GM21526 (cell line): ENCODE results near the gene DSCAML1.

Source experiments
- ATAC-seq: cut with Tn5 transposase; IDR thresholded peaks from one replicate; pipeline ENCODE4 v1.9.1; 2021; ENCODE audit warnings: moderate library complexity; ENCODE audit not compliant: unreplicated experiment, low FRiP score

The DSCAML1 gene

GRCh38 chr11:117796872-117797529 lies at the start of gene DSCAML1:
DSCAML1 (minus strand) TSS chr11:117797216; CDS start chr11:117797079, 137 bp downstream.
- no peak for ATAC-seq

GRCh38 chr11:117843666-117844484 lies 46.9 kb upstream of the DSCAML1 start:
- no peak for ATAC-seq

- no peak for ATAC-seq
These were observed 45.3 kb upstream of the DSCAML1 start for GRCh38 chr11:117842131-117842941.

DNA sequence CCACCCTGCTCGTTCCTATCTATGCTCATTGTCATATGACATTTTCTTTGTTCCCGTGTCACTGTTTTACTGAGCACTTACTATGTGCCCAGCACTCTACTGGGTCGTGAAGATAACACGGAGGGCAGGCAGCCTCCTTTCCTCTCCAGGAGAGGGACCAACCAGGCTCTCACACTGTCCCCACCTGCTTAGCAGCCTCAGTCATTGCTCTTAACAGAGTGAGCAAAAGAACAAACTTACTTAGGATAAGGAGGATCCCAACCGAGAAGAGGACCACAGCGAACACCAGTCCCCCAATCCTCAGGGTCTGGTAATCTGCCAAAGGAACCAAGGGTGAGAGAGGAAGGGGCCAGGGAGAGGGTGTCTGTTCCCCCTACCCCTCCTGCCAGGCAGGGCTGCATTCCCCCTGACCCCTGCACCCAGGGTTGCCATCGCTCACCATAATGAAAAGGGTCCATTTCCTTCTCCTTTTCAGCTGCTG lies 44.6 kb upstream of the DSCAML1 start:
- no peak for ATAC-seq

DNA sequence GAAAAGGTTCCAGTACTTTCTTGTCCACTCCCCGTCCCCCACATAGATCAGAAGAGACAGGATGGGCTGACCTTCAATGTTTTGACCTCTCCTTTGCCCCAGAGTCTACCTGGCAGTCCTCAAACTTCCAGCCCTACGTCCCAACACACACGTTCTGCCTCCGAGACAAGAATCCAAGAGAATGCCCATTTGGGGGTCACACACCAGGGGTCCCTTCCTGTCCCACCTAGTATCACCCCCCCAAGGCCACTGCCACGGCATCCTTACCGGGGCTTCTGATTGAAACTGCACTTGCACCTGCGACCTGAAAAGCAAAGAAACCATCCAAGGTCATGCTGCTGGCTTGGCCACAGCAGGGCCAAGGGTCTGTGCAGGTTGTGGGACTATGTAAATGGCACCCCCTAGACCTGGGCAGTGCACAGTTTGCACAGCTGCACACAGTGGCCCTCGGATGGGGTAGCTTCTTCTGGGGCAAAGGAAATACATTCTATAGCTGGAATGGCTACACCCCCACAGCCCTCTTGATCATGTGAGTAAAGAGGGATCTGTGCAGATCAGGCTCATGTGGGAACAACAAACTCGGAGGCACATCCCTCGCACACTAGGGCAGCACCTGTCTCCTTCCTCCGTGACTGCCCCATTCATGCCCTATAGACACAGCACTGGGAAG lies 44.0 kb upstream of the DSCAML1 start:
- no peak for ATAC-seq

DNA sequence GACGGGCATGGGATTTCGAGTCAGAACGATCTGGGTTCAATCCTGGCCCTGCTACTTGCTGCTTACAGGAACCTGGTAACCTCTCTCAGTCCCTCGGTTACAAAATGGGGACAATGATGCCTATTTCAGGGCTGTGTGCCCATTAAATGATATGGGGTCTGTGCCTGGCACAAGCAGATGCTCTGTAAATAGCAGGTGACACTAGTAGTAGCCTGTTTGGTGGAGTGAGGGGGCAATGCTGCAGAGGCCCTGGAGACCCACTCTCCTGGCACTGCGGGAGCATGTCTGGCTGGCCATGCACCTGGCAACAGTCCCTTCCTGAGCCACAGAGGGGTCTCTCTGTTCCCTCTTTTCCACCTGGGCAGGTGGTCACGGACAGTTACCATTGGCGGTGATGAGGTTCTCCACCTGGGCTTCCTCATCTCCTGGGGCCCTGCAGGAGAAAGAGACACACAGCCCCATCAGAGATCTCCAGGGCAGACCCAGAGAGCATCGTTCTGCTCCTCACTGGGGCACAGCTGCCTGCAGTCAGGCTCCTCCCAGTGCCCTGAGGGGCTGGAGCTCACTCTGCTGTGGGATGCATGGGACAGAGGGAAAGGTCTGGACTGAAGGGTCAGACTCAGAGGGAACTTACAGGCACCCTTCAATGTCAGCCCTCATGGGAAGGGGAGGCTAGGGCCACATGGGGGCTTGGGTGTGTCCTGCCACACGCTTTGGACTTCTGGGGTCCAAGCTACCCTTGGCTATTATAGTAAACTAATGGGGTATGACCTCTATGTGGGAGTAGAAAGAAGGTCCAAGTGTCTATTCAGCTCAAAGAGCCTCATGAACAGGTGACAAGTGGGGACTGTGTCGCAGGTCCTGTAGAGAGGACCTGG lies 43.2 kb upstream of the DSCAML1 start:
- no peak for ATAC-seq

GRCh38 chr11:117839380-117839881 lies 42.4 kb upstream of the DSCAML1 start:
- no peak for ATAC-seq

DNA sequence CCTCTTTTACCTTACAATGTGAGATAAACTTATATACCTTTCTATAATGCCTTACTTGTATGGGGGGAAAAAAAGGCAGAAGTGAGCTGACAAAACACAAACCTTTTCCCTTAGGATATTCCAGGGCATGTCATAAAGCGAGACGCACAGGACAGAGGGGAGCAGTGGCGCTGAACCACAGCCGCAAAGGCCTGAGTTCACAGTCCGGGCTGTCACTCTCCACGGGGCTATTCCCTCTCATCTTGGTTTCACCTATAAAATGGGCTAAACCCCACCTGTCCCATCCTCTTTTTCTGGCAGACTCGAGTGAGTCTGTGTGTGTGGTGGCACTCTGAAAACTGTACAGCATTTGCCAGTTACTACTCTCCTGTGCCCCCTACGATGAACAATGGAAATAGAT lies 41.9 kb upstream of the DSCAML1 start:
- ATAC-seq = no peak

- ATAC-seq = no peak
These were observed 40.8 kb upstream of the DSCAML1 start for GRCh38 chr11:117837791-117838190.

GRCh38 chr11:117837070-117837776 lies 40.2 kb upstream of the DSCAML1 start:
- ATAC-seq = no peak

DNA sequence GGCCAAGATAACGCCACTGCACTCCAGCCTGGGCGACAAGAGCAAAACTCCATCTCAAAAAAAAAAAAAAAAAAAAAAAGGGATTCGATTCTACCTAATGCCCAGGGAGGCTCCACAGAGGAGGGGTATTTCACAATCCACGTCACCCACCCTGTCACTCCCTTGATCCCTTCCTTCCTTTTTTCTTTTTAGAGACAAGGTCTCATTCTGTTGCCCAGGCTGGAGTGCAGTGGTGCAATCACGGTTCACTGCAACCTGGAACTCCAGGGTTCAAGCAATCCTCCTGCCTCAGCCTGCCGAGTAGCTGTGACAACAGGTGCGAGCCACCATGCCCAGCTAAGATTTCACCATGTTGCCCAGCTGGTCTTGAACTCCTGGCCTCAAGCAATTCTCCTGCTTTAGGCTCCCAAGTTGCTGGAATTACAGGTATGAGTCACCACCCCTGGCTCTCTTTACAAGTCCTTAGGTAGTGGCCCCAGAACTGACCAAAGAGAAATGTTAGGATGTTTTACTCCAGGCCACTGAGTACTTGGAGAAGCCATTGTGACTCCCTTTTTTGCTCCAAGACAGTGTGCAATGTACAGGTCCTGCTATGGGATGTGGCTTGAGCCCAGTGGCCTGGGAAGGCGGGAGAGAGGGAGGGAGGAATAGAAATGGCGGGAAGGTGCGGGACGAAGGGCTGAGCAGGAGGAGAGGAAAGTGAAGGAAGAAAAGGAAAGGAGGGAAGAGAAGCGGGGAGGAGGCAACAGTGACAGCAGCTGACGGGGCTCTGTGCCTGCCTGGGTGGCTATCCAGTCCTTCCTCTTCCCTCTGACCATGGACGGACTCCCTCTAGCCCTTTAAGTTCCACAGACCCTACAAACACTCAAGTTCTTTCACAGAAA lies 39.3 kb upstream of the DSCAML1 start:
- no peak for ATAC-seq

GRCh38 chr11:117835576-117835975 lies 38.6 kb upstream of the DSCAML1 start:
- ATAC-seq = no peak

GRCh38 chr11:117834838-117835443 lies 37.9 kb upstream of the DSCAML1 start:
- no peak for ATAC-seq

- no peak for ATAC-seq
These were observed 37.2 kb upstream of the DSCAML1 start for GRCh38 chr11:117834068-117834810.

- no peak for ATAC-seq
These were observed 36.4 kb upstream of the DSCAML1 start for GRCh38 chr11:117833401-117833891.

DNA sequence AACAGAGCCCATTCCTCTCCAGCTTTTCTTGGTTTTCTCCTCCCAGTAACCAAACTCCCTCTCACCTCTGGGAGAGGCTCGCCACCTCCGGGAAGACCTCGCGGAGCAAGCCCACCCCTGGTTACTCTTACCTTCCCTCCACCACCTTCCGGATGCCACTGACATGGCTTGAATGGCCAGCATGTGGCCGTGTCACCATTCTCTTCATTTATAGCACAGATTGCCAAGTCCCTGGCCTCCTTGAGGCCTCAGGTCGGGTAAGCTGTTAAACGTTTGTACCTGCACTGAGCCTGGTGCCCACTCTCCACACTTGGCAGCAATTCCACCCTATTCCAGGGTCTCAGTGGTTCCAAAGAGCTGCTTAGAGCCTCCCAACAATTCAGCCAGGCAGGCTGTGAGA lies 35.5 kb upstream of the DSCAML1 start:
- no peak for ATAC-seq
